Activated CD4-positive, alpha-beta T cell treated with anti-CD3 and anti-CD28 coated beads, Interleukin-2, amount 50 U/mL, for 24 hours (primary cell): ENCODE measurements around the gene BCL2L2.

ENCODE experiments used
- DNase-seq, 2 donors: peaks; one replicate each; pipeline ENCODE4 v3.0.0-alpha.2; 2020; ENCODE audit warnings: low read depth in 1 of 2, low spot score in 1 of 2

Gene BCL2L2

DNA sequence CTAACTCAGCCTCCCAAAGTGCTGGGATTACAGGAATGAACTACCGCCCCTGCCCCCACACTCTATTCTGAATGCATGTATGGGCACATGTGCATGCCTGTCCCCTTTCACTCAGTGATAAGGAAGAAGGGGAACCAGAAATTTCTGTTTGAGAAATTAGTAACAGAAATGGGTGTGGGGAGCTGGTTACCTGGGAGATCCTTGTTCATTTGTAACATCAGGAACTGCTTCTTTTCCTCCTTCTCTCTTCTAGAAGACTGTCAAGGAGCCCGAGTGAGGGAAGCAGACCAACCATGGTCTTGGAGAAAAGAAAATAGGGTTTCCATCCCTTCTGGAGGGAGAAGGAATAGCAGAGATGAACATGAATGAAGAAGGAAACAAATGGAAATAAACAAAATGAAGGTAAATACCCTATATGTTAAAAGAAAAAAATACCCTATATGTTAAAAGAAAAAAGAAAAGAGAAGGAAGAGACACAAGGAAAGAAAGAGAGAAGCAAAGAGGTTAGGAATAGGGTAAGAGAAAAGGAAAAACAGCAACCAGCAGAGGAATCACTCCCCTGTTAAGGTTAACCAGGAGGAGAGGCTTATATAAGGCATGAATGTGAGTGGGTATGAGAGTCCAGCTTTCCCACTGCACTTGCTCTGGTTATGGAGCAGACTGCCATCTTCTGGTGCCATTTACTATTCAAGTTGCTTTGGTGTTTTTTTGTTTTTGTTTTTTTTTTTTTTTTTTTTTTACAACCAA, 7.2 kb upstream of the BCL2L2 start:
- DNase-seq, result no peak

DNA sequence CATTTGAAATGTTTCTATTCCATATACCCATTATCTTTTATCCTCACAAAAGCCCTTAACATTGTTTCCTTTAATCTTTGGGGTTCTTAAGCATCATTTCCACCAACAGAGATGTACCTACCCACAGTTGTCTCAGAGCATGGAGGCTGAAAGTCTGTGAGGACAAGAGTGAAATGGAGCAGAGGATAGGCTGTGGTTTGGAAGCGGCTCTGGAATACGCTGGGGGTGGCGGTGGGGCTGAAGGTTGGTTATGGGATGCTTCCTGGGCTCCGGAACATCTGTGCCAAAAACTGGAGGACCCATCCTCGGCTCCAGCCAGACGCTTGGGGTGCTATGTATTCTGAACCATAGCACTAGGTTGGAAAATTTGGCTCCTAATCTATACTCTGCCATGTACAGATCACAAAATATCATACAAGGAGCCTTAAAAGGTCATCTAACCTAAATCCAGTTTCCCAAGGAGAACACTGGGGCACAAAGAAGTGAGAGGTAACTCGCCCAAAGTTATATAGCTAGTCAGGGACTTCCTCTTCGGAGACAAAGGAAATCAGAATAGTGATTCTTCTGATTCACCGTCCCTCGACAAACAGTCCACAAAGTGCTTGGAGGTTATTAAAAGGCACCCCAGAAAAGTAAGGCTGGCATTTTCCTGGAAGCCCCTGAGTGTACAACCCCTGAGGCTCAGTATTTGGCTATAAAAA, 6.5 kb upstream of the BCL2L2 start:
- no peak for DNase-seq

DNA sequence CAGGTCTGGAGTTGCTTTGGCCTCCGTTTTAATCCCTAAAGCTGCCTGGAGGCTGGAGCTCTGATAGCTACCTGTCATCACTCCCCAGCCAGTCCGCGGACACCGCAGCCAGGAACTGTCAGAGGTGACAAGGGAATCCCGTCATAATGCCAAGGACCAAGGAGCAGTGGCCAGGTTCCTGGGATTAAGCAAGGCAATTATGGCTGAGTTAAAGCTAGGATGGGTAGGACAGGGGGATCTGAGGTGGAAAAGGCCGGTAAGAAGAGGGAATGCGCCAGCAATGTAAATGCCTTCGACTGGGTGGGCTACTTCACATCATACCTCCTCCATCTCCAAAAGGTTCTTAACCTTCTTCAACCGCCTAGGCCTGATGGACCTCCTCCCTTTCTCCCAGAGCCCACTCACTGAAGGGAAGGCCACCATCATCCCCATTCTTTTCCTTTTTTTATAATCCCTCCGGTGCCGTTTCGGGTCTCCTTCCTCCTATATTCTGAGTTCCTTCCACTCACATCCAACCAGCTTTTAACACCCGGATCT, 5.9 kb upstream of the BCL2L2 start:
- DNase-seq, result no peak

DNA sequence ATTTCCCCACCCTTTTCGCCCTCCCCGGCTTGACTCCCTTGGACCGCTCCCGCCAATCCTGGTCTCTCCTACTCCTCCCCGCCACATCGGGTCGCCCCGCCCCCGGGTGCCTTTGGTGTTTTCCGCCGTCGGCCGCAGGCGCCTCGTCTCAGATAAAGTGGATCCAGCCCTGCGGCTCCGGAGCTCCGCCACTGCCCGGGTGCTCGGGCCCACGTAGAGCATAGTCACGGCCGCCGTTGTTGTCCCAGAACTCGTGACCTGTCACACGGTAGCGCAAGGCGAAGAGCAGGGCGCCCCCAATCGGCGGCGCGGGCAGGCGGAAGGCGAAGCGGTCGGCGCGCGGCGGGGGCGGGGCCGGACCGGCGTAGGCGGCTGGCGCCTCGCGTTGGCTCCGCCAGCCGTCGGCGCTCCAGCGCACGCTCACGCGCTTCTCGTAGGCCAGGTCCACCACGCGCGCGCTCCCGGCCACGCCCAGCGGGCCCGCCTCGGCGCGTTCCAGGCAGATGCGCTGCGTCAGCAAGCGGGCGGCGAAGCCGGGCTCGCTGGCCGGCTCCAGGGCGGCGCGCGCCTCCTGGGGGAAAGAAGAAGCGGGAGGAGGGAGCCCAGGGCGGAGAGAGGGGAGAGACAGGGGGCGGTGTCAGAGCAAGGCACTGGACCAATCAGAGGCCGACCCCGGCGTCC, 5.2 kb upstream of the BCL2L2 start:
- DNase-seq, result peak; percentile 92 to 93

DNA sequence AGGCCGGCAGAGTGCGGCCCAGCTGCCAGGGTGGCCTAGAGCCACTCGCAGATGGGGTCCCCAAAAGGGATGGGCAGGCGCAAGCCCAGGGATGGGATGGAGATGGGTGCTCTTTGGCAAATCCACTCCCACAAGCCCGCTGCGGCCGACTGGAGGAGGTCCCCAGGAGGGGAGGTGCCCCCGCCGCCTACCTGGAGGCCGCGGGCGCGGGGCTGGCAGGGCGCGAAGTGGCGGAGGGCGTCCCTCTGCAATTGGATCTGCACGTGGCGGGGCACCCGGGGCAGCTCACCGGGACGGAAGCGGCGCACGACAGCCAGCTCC, 4.7 kb upstream of the BCL2L2 start:
- DNase-seq, result no peak

DNA sequence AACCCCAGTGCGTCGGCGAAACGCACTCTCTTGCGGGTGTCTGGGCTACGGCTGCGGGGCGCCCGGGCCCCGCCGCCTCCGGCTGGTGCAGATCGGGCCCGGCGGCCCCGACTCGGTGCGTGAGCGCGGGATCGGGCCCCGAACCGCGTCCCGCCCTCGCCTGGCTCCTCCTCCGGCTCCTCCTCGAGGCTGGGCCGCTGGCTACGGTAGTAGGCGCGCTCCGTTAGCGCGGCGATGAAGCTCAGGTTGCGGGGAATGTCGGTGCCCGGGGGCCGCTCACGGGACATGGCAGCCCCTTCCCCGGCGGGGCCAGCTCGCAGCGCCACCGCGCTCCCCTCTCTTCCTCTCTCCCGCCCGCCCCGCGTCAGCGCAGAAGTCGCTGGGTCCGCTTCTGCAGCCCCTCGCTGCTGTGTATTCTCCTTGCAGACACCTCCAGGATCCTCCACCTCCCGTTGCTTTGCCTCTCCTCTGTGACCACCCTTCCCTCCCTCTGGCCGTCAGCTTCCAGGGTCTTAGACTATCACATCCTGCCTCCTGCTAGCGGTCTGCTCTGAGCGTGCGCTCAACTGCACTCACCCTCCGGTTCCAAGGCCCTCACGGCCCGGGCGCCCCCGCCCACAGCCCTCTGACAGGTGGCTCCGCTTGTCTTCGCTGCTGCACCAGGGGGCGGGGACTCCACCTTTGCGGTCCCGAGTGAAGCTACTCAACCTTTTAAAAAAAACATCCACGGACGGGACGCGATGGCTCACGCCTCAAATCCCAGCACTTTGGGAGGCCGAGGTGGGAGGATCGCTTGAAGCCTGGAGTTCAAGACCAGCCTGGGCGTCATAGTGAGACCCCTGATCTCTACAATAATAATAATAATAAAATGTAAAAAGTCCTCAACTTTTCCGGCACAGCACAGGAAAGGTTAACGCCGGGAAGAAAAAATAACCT, 4.1 kb upstream of the BCL2L2 start, which contains the start of gene PPP1R3E:
Gene PPP1R3E, minus strand, starts transcription at position 570 of the 936 bp plus-strand sequence. Its CDS starts 283 bp downstream, at position 287.
- peak; percentile 60 to 78 for DNase-seq

DNA sequence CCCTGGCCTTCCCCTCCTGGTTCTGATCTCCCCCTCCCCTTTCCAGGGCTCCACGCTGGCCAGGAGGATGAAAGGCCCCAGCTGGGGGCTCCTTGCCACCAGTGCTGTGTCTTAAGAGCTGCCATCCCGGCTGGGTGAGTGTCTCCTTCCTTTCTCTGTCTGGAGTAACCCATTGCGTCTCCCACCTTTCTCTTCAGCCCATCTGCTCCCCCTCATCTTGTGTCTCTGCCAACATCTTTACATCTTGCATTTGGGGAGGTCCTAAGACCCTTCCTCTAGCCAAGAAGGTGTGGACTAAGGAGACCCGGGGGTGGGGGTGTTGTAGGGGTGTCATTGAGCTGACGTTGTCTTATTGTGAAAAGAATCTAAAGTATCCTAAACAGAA, 505 bp downstream of the BCL2L2 start:
- no peak for DNase-seq

DNA sequence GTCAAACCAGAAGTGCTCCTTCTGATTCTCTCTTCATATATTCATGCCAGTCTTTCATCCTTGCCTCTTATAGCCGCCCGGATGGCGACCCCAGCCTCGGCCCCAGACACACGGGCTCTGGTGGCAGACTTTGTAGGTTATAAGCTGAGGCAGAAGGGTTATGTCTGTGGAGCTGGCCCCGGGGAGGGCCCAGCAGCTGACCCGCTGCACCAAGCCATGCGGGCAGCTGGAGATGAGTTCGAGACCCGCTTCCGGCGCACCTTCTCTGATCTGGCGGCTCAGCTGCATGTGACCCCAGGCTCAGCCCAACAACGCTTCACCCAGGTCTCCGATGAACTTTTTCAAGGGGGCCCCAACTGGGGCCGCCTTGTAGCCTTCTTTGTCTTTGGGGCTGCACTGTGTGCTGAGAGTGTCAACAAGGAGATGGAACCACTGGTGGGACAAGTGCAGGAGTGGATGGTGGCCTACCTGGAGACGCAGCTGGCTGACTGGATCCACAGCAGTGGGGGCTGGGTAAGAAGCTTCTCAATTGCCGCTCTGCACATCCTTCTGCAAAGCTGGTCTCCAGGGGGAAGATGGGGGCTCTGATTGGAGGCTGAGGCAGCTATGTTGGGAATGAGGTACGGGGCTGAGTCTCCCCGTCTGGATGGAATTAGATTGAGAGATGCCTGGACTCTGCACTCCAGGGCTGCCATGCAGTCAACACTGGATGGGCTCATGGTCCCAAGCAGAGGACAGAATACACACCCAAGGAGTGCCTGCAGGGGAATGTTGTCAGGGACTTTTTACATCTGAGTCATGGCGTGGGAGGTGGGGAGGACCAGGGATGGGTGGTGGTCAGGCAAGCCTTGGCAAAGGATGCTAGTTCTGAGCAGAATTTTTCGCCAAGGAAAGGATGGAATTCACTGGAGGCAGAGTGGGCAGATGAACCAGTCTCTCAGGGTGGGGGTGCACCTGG, 1.3 kb downstream of the BCL2L2 start:
- no peak for DNase-seq

DNA sequence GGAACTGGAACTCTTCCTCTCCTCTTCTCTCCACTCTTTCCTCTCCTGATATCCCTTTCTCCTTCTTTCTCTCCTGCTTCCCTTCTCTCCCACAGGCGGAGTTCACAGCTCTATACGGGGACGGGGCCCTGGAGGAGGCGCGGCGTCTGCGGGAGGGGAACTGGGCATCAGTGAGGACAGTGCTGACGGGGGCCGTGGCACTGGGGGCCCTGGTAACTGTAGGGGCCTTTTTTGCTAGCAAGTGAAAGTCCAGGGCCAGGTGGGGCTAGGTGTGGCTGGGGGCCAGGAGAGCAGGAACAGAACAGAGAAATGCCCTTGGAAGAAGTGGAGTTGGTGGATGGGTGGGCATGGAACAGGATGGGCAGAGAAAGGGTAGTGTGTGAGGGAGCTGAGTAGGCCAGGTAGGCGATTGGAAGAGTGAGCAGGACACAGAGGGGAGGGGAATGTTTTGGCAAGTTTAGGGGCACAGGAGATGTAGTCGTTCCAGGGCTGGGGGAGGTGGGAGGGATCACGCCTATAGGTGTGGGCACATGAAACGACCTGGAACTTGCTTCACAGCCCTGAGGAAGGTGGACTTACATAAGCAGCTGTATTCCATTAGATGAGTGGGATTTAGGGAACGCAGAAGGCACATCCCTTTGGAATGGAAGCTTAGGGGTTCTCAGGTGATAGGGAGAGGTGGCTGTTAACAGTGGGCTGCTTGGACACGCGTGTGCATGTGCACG, 2.2 kb downstream of the BCL2L2 start:
- DNase-seq, result no peak

DNA sequence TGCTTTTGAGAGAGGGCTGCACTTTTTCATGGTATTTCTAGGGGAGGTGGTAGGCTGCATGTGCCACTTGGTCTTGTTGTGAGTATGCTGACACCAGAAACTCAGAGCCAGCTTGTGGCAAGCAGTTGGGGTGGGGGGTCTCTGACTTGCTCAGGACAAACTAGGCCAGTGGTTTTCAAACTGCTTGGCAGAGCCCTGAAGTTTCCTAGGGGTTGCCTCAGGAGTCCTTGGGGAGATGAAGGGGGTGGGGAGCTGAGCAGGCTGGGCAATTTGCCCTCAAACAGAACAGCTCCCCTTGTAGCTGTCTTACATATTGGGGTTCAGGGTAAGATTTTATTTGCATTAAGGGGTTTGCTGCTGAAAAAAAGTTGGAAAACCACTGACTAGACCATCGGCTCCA, 3.9 kb downstream of the BCL2L2 start:
- no peak for DNase-seq

DNA sequence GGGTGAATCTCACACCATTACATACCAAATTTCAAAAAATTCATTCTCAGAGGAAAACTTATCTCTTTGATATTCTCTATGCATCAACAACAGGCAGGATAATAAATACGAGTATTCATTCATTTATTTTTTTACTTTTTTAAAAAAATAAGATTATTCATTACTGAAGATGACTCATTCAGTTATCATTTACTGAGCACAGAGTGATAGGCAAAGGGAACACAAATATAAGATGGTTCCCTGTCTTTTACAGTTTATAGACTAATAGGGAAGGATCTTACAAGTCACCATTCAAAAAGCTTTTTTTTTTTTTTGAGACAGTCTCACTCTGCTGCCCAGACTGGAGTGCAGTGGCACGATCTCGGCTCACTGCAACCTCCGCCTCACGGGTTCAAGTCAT, 9.7 kb downstream of the BCL2L2 start:
- DNase-seq, result no peak

DNA sequence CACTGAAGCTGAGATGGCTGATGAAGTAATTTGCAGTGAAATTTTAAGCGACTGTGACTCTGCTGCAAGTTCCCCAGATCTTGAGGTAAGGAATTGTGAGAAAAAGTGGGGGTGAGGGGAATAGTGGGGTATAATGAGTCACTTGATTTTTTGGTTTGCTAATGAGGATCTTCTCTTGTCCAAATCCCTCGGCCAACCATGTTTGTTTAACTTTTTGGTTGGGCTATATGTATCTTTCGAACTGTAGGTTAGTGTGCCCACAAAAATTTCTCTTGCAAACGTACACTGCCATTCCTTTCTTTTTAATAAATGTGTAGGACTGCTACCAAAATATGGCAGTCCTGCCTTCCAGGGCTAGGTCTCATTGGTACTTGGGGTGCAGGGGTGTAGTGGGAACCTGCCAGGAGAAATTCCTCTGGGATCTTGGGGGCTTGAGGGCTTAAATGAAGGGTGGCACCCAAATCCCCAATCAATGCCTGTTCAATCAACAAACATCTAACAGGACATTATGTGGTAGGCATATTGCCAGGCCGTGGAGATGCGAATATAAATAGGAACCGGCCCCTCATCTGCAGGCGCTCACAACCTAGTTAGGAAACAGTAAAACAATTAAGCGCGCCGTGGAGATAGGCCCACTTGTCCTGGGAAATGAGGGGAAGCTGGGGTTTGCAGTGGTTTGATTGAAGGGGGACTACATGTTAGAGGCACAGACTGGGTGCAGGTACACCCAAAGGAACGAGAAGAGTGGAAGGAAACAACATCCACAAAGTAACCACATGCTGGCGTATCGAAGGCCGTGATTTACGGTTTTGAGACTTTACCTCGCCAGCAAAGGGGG, 13.3 kb downstream of the BCL2L2 start:
- no peak for DNase-seq

DNA sequence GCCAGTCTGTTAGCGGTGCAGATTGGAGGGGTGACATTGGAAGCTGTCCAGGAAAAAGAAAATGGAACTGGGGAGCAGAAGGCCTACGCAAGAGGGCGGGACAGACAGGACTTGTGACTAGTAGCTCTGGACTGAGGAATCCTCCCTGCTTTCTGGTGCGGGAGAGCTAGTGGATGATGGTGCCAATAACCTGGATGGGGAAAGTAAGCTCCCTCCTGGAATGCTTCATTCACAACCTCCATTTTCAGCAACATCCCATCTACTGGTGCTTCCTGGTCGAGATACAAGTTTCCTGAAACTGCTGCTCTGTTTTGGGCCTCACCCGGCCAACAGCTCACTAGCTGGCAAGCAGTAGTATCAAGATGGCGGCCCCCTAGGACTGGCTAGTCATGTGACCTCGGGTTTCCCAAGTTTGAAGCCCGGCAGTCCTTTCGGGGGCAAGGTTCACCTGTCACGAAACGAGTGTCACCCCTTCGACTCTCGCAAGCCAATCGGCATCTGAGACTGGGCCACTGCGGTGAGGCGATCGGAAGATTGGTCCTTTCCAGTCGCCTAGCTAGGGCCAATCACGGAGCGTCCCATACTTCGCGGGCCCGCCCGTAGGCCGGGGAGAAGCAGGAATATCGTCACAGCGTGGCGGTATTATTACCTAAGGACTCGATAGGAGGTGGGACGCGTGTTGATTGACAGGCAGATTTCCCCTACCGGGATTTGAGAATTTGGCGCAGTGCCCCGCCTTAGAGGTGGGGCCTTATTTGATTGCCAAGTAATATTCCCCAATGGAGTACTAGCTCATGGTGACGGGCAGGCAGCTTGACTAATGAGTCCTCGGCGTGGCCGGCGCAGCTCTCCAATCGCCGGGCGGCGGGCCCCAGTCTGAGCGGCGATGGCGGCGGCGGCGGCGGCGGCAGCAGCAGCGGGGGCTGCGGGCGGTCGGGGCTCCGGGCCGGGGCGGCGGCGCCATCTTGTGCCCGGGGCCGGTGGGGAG, 14.2 kb downstream of the BCL2L2 start, which contains the start of gene PABPN1:
Gene PABPN1, plus strand, starts transcription at position 874 of the 988 bp plus-strand sequence. Its CDS starts 13 bp downstream, at position 887.
- peak; percentile 88 to 98 for DNase-seq

DNA sequence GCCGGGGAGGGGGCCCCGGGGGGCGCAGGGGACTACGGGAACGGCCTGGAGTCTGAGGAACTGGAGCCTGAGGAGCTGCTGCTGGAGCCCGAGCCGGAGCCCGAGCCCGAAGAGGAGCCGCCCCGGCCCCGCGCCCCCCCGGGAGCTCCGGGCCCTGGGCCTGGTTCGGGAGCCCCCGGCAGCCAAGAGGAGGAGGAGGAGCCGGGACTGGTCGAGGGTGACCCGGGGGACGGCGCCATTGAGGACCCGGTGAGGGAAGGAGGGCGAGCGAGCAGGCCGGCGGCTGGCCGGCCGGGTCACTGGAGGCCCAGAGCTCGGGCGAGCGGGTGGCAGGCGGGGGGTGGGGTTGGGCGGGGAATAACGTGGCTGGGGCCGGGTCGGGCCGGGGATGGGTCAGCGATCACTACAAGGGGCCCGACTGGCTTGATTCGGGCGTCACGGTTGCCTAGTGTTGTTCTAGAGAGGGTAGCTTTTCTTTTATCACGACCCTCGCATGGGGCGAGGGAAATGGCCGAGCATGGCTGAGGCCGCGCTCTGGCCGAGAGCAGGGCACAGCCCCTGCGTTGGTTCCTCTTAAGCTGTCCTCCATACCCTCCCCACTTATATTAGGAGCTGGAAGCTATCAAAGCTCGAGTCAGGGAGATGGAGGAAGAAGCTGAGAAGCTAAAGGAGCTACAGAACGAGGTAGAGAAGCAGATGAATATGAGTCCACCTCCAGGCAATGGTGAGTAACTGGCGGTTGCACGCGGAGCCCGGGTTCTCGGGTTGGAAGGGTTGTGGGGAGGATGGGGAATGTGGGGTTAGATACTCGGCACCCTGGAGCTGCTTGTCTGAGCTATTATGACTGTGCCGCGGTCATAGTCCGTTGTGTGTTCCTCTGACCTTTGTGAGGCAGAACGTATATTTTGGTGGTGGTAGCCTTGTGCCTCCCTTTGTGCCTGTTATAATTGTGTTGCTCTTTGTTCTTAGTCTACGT, 15.2 kb downstream of the BCL2L2 start:
- peak; percentile 19 to 31 for DNase-seq
